Skeletal muscle satellite cell (primary cell): ENCODE results near the gene KIF25.

Experiments used
- H3K27me3 ChIP-seq: 2 replicates; pipeline ENCODE4 v1.7.0; 2013; ENCODE audit warnings: low read length; ENCODE audit not compliant: control insufficient read depth, insufficient read depth
- H3K36me3 ChIP-seq: 2 replicates; pipeline ENCODE4 v1.7.0; 2013; ENCODE audit warnings: mild to moderate bottlenecking, control low read depth, low read length; ENCODE audit not compliant: insufficient read depth
- H3K4me1 ChIP-seq: 2 replicates; pipeline ENCODE4 v1.7.0; 2013; ENCODE audit warnings: low read length; ENCODE audit not compliant: control insufficient read depth, insufficient read depth
- H3K4me2 ChIP-seq: 2 replicates; pipeline ENCODE4 v1.7.0; 2013; ENCODE audit warnings: mild to moderate bottlenecking, low read length
- H3K4me3 ChIP-seq: 2 replicates; pipeline ENCODE4 v1.7.0; 2013; ENCODE audit warnings: low read length
- H3K9ac ChIP-seq: 2 replicates; pipeline ENCODE4 v1.7.0; 2013; ENCODE audit warnings: mild to moderate bottlenecking, low read depth, low read length, moderate library complexity
- H3K9me3 ChIP-seq: replicated peaks from 2 replicates; pipeline ENCODE4 v1.7.0; 2013; ENCODE audit warnings: mild to moderate bottlenecking, control low read depth, low read length

Gene KIF25

DNA sequence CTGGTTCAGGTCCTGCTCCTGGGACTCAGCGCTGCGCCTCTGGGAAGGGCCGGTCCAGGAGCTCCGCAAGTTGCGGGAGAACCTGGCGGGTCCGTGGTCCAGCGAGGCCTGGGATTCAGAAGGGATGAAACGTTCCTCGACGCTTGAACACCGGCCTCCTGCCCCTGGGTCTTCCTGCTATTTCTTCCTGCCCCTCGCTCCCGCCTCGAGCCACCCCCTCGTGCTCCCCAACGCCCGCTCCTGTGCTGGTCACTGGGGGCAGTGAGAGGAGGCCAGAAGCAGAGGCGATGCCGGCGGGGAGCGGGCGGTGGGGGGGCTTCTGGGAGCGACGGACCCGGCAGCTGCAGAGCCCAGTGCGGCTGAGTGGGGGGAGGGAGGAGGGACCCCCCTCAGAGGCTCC lies 20.8 kb upstream of the KIF25 start:
- H3K9me3 ChIP-seq = no peaks in the 10 kb centered on the region
- no peak overlapping the region for H3K4me2 ChIP-seq
- no peak overlapping the region for H3K9ac ChIP-seq
- no peaks in the 10 kb centered on the region for H3K36me3 ChIP-seq
- no peaks in the 10 kb centered on the region for H3K4me1 ChIP-seq
- H3K27me3 ChIP-seq = no peaks in the 10 kb centered on the region
- H3K4me3 ChIP-seq = no peak overlapping the region

DNA sequence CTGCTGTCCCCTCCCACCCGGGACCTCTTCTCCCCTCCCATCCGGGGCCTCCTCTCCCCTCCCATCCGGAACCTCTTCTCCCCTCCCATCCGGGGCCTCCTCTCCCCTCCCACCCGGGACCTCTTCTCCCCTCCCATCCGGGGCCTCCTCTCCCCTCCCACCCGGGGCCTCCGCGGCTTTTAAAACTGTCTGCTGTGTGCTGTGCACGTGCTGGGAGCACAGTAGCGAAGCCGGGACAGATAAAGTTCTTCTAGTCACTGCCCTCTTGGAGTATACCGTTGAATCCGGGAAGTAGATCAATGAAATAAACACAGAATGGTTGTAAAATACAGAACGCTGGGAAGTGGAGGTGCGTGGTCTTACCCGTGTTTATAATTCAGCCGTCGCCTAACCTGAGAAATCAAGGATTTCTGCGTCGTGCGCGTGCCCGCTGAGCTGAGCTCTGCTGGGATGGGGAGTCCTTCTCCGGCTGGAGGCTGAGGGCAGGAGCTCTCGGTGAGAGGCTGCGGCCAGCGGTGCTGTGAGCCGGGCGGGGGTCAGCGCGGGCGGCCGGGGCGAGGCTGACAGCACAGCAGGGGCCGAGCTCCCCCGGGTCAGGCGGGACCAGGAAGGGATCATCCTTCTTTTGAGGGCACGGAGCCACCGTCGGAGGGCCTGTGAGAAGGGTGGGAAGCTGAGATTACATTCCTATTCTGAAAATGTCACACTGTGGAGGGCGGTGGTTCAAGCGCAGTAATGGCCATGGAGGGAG lies 19.6 kb upstream of the KIF25 start:
- Histone ChIP-seq H3K9ac (no peak overlapping the region), H3K4me1 (no peaks in the 10 kb centered on the region), H3K36me3 (no peaks in the 10 kb centered on the region)

DNA sequence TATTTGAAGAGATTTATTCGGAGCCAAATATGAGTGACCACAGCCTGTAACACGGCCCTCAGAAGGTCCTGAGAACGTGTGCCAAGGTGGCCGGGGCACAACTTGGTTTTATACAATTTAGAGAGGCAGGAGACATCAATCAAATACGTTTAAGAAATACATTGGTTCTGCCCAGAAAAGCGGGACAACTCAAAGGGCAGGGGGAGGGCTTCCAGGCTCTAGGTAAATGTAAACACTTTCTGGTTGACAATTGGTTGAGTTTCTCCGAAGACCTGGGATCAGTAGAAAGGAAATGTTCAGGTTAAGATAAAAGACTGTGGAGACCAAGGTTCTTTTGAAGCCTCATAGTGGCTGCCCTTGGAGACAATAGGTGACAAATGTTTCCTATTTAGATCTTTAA lies 18.9 kb upstream of the KIF25 start:
- Histone ChIP-seq H3K9me3 (no peaks in the 10 kb centered on the region), H3K27me3 (no peaks in the 10 kb centered on the region), H3K4me1 (no peaks in the 10 kb centered on the region)

More for the DNA sequence above, 19.6 kb upstream of the KIF25 start:
- Histone ChIP-seq H3K9me3 (no peaks in the 10 kb centered on the region), H3K27me3 (no peaks in the 10 kb centered on the region), H3K4me3 (no peak overlapping the region), H3K4me2 (no peak overlapping the region)

DNA sequence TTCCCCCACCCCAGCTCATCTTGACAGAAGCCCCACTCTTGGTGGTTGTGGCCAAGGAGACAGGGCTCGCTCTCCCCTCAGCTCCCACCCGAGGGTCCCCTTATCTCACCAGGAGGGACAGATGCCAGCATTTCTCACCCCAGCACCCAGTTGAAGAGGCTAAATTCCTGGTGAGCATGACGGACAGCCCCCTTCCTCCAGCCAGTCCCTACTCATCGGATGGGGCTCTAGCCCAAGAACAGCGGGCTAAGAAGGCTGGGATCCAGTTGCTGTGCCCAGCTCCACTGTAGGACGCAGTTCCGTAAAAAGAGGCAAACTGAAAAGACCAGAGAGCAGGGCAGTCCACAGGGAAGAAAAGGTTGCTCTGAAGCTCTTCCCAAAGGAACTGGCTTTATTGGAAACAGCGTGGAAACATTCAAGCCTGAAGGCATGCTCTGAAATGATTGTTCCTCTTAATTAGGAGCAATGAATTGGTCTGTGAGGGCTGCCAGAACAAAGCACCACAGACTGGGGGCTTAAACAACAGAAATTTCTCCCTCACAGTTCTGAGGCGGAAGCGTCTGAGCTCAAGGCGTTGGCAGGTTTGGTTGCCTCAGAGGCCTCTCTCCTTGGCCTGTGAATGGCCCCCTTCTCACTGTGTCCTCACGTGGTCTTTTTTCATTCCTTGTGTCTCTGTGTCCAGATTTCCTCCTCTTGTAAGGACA lies 17.9 kb upstream of the KIF25 start:
- Histone ChIP-seq H3K4me2 (no peak overlapping the region), H3K27me3 (no peaks in the 10 kb centered on the region), H3K4me3 (no peak overlapping the region), H3K9ac (no peak overlapping the region), H3K9me3 (no peaks in the 10 kb centered on the region), H3K4me1 (no peaks in the 10 kb centered on the region), H3K36me3 (no peaks in the 10 kb centered on the region)

More for the DNA sequence above, 18.9 kb upstream of the KIF25 start:
- Histone ChIP-seq H3K9ac (no peak overlapping the region), H3K4me2 (no peak overlapping the region), H3K4me3 (no peak overlapping the region), H3K36me3 (no peaks in the 10 kb centered on the region)

DNA sequence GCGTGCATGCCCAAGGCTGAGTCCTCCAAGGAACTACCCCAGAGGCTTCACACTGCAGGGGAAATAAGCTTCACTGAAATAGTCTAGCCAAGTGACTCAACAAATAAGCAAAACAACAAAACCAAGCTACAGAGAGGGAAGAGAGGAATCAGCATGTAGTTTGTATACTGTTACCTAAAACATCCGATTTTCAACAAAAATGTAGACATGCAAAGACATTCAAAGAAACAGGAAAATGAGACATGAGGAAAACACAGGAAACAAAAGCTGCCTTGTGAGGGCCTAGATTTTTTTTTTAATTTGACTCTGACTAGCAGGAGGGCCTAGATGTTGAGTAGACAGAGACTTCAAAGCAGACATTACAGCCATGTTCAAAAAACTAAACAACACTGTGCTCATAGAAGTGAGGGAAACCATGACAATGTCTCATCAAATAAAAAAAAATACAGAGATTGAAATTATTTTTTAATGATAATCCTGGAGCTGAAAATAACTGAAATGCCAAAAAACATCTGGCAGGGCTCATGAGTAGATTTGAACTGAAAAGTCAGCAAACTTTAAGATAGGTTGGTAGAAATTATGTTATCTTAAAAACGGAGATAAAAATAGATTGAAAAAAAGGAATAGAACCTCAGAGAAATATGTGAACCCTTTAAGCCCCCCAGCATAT lies 16.4 kb upstream of the KIF25 start:
- Histone ChIP-seq H3K36me3 (no peaks in the 10 kb centered on the region), H3K27me3 (no peaks in the 10 kb centered on the region), H3K9ac (no peak overlapping the region), H3K4me1 (no peaks in the 10 kb centered on the region), H3K4me3 (no peak overlapping the region), H3K4me2 (no peak overlapping the region), H3K9me3 (no peaks in the 10 kb centered on the region)

DNA sequence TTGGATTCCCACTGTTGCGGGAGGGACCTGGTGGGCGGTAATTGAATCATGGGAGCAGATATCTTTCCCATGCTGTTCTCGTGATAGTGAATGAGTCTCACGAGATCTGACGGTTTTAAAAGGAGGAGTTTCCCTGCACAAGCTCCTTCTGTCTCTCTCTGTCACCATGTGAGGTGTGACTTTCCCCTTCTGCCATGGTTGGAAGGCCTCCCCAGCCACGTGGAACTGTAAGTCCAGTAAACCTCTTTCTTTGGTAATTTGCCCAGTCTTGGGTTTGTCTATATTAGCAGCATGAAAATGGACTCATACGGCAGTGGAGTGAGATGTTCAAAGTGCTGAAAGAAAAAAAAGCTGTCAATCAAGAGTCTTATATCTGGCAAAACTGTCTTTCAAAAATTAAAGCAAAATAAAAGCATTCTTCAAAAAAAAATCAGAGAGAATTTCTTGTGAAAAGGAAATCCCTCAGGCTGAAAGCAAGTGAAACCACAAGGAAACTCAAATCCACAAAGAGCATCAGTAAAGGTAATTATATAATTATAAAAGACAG lies 15.5 kb upstream of the KIF25 start:
- Histone ChIP-seq H3K4me2 (no peak overlapping the region), H3K4me1 (no peaks in the 10 kb centered on the region), H3K9ac (no peak overlapping the region), H3K36me3 (no peaks in the 10 kb centered on the region), H3K9me3 (no peaks in the 10 kb centered on the region), H3K4me3 (no peak overlapping the region), H3K27me3 (no peaks in the 10 kb centered on the region)

DNA sequence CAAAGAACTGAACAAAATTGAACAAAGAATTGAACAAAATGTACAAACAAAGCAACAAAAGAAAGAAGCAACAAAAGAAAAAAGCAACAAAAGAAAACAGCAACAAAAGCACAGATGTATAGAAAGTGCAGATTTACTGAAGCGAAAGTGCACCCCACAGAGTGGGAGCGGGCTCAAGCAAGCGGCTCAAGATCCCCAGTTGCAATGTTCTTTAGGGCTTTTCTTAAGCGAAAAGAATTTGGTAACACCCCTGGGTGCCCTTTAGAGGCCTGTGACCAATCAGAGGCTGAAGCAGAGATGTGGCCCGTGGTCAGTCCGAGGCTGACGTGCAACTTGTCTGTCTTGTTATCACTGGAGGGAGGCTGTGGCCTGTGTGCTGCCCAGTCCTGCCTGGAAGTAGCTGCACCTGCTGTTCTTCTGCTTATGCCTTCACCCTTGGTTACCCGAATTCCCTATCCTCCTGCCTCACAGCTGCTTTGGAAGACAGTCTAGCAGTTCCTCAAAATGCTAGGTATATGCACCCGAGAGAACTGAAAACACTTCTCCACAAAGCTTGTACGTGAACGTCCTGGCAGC lies 13.2 kb upstream of the KIF25 start:
- Histone ChIP-seq H3K9ac (no peak overlapping the region), H3K36me3 (no peaks in the 10 kb centered on the region), H3K4me2 (no peak overlapping the region), H3K27me3 (no peaks in the 10 kb centered on the region), H3K4me1 (no peaks in the 10 kb centered on the region), H3K9me3 (no peaks in the 10 kb centered on the region), H3K4me3 (no peak overlapping the region)

DNA sequence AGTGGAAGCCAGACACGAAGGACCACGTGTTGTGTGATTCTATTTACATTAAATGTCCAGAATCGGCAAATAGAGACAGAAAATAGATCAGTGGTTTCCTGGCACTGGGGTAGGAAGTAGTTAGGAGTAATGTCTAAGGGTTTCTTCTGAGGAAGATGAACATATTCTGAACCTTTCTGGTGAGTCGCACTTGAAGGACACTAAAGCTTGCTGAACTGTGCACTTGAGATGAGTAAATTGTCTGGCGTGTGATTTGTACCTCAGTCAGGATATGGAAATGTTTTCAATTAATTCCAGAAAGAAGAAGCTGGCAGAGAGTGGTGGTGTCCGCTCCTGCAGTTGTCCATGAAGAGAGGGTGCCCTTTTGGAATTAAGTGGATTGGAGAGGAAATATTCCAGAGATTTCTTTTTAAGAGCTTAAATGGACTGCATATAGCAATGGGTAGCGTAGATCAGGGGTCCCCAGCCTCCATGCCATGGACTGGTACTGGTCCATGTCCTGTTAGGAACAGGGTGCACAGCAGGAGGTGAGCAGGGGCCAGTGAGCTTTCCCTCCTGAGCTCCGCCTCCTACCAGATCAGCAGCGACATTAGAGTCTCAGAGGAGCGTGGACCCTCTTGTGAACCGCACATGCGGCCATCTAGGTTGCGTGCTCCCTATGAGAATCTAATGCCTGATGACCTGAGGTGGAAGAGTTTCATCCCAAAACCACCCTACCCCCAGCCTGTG lies 12.4 kb upstream of the KIF25 start:
- no peak overlapping the region for H3K9ac ChIP-seq
- H3K4me1 ChIP-seq = no peaks in the 10 kb centered on the region
- H3K4me3 ChIP-seq = no peak overlapping the region
- no peaks in the 10 kb centered on the region for H3K36me3 ChIP-seq
- H3K9me3 ChIP-seq = no peaks in the 10 kb centered on the region
- H3K4me2 ChIP-seq = no peak overlapping the region
- no peaks in the 10 kb centered on the region for H3K27me3 ChIP-seq

DNA sequence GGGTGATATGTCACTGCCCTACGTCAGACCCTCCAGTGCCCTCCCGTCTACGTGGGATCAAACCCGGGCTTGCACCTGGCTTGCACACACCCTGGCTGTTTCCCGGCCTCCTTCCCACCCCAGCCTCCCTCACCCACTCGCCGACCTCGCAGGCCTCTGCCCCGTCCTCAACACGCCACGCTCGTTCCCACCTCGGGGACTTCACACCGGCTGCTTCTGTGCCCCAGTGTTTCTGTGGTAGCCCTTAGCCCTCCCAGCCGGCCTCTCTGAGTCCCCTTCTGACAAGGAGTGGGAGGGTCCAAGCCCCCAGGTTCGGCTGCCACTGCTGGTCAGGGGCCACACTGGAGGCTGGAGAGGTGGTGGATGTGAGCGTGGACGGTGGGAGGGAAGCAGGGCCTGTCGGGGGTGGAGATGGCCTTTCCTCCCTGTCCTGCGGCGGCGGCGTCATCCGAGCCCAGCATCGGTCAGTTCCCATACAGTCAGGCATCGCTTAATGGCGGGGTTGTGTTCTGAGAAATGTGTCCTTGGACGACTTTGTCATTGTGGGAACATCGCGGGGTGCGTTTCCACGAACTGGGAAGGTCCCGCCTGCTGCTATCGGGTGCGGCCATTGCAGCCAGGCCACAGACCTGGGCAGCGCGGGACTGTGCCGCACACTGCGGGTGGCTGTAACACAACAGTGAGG lies 11.4 kb upstream of the KIF25 start:
- Histone ChIP-seq H3K4me2 (no peak overlapping the region), H3K4me1 (no peaks in the 10 kb centered on the region), H3K4me3 (no peak overlapping the region), H3K9ac (no peak overlapping the region), H3K36me3 (no peaks in the 10 kb centered on the region), H3K27me3 (no peaks in the 10 kb centered on the region), H3K9me3 (no peaks in the 10 kb centered on the region)

DNA sequence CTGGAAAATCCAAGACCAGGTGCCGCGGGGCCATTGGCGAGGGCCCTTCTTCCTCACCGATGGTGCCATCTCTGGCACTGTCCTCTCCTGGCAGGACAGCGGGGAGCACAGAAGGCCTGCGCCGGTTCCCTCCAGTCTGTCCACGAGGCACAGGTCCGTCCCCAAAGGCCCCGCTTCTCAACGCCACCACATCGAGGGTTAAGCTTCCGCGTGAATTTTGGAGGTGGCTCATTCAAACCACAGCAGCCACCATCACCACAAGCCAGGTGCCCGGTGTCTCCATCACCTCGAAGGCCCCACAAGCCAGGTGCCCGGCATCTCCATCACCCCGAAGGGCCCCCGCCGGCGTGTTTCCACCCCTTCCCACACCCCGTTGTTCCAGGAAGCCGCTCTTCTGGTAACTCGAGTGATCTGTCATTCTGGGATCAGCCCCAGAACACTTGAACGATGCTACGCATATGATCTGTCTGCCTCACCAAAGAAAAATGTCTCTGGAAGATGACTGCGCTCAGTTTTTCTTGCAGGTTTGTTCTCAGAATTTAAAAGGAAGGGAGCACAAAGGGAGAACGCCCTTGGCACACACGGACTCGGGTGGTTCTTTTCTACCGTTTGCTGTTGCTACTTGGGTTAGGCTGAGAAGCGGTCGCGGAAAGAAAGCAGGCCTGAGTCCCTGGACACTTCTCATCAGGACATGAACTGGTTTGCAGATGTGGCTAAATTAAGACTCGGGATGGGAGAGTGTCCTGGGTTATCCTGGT lies 9.9 kb upstream of the KIF25 start:
- no peaks in the 10 kb centered on the region for H3K4me1 ChIP-seq
- H3K4me3 ChIP-seq = no peak overlapping the region
- H3K9ac ChIP-seq = no peak overlapping the region
- no peak overlapping the region for H3K4me2 ChIP-seq
- no peaks in the 10 kb centered on the region for H3K36me3 ChIP-seq
- no peaks in the 10 kb centered on the region for H3K9me3 ChIP-seq
- H3K27me3 ChIP-seq = no peaks in the 10 kb centered on the region
